SU-DHL-6 (cell line): ENCODE results near the gene AMDHD2.

Source experiments
- H2AFZ ChIP-seq: fragments of 200-600 bp; sonication (generic); 2 replicates; pipeline ENCODE4 v1.6.1; 2014; ENCODE audit warnings: low read depth, mild to moderate bottlenecking, moderate library complexity, mixed read lengths, antibody characterized with exemption, low read length; ENCODE audit not compliant: severe bottlenecking
- H3F3A ChIP-seq: fragments of 200-600 bp; shearing (Covaris generic); 2 replicates; pipeline ENCODE4 v1.6.0; 2016; ENCODE audit warnings: antibody characterized with exemption, mild to moderate bottlenecking; ENCODE audit not compliant: insufficient read depth
- H3K27ac ChIP-seq: fragments of 200-600 bp; sonication (generic); 2 replicates; pipeline ENCODE4 v1.5.1; 2016; ENCODE audit warnings: low read depth, mild to moderate bottlenecking, low read length, moderate library complexity, mixed read lengths
- H3K27me3 ChIP-seq: fragments of 200-600 bp; sonication (generic), shearing (Covaris generic); 2 replicates; pipeline ENCODE4 v1.6.0; 2014; ENCODE audit warnings: mild to moderate bottlenecking, low read length
- H3K36me3 ChIP-seq: fragments of 200-600 bp; sonication (generic); 2 replicates; pipeline ENCODE4 v1.6.1; 2014; ENCODE audit warnings: mild to moderate bottlenecking, low read length, mixed read lengths
- H3K4me2 ChIP-seq: fragments of 300-600, 200-600 bp; shearing (Covaris generic), sonication (generic); 2 replicates; pipeline ENCODE4 v1.6.0; 2014; ENCODE audit warnings: low read length, low read depth, mild to moderate bottlenecking; ENCODE audit not compliant: poor library complexity, severe bottlenecking
- H3K4me3 ChIP-seq: fragments of 200-600 bp; sonication (generic); 2 replicates; pipeline ENCODE4 v1.5.1; 2014; ENCODE audit warnings: antibody characterized with exemption, low read length, mild to moderate bottlenecking, mixed read lengths; ENCODE audit not compliant: insufficient read depth, poor library complexity, severe bottlenecking
- H3K79me2 ChIP-seq: fragments of 200-600 bp; sonication (generic); 2 replicates; pipeline ENCODE4 v1.6.1; 2014; ENCODE audit warnings: mild to moderate bottlenecking, low read length, moderate library complexity; ENCODE audit not compliant: insufficient read depth
- H3K9ac ChIP-seq: fragments of 200-600 bp; sonication (generic); 2 replicates; pipeline ENCODE4 v1.7.0; 2014; ENCODE audit warnings: mild to moderate bottlenecking, low read length
- H3K9me2 ChIP-seq: fragments of 200-600 bp; sonication (generic); replicated peaks from 2 replicates; pipeline ENCODE4 v1.6.1; 2014; ENCODE audit warnings: low read length; ENCODE audit not compliant: insufficient read depth
- H3K9me3 ChIP-seq: fragments of 200-600 bp; sonication (generic); 2 replicates; pipeline ENCODE4 v1.6.1; 2014; ENCODE audit warnings: low read length, mixed read lengths; ENCODE audit not compliant: insufficient read depth
- H4K20me1 ChIP-seq: fragments of 200-600 bp; sonication (generic); 2 replicates; pipeline ENCODE4 v1.6.1; 2014; ENCODE audit warnings: low read depth, mild to moderate bottlenecking, antibody characterized with exemption, low read length, moderate library complexity, mixed read lengths
- CTCF ChIP-seq: fragments of 200-600 bp; sonication (generic); IDR thresholded peaks from one replicate; pipeline ENCODE4 v1.5.1; 2017; ENCODE audit warnings: antibody characterized with exemption, mild to moderate bottlenecking, low read length, moderate library complexity; ENCODE audit not compliant: insufficient read depth, poor library complexity, severe bottlenecking
- EZH2phosphoT487 ChIP-seq: fragments of 200-600 bp; sonication (generic), shearing (Covaris generic); conservative IDR thresholded peaks from 2 replicates; pipeline ENCODE4 v1.6.1; 2018; ENCODE audit warnings: mild to moderate bottlenecking, antibody characterized with exemption, low read length, moderate library complexity, mixed read lengths

The AMDHD2 gene

DNA sequence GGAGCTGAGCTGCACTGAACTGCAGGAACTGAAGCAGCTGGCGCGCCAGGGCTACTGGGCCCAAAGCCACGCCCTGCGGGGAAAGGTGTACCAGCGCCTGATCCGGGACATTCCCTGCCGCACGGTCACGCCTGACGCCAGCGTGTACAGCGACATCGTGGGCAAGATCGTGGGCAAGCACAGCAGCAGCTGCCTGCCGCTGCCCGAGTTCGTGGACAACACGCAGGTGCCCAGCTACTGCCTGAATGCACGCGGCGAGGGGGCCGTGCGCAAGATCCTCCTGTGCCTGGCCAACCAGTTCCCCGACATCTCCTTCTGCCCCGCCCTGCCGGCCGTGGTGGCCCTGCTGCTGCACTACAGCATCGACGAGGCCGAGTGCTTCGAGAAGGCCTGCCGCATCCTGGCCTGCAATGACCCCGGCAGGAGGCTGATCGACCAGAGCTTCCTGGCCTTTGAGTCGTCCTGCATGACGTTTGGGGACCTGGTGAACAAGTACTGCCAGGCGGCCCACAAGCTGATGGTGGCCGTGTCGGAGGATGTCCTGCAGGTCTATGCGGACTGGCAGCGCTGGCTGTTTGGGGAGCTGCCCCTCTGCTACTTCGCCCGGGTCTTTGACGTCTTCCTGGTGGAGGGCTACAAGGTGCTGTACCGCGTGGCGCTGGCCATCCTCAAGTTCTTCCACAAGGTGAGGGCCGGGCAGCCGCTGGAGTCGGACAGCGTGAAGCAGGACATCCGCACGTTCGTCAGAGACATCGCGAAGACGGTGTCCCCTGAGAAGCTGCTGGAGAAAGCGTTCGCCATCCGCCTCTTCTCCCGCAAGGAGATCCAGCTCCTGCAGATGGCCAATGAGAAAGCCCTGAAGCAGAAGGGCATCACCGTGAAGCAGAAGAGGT lies 23.7 kb upstream of the AMDHD2 start:
- Histone ChIP-seq H3F3A (no peaks in the 10 kb centered on the region), H4K20me1 (no peaks in the 10 kb centered on the region), H3K36me3 (no peaks in the 10 kb centered on the region), H3K9ac (no peak overlapping the region), H3K9me3 (no peaks in the 10 kb centered on the region), H3K4me3 (no peak overlapping the region), H3K4me2 (no peak overlapping the region), H3K27ac (no peak overlapping the region), H3K79me2 (no peaks in the 10 kb centered on the region), H2AFZ (no peak overlapping the region), H3K9me2 (no peaks in the 10 kb centered on the region), H3K27me3 (no peaks in the 10 kb centered on the region)
- no peak for TF ChIP-seq CTCF
- no peak for TF ChIP-seq EZH2phosphoT487

- Histone ChIP-seq H3K27ac (no peak overlapping the region), H3K9me3 (no peaks in the 10 kb centered on the region), H3F3A (no peaks in the 10 kb centered on the region), H3K9me2 (no peaks in the 10 kb centered on the region), H3K79me2 (no peaks in the 10 kb centered on the region), H3K27me3 (no peaks in the 10 kb centered on the region), H3K36me3 (no peaks in the 10 kb centered on the region), H2AFZ (no peak overlapping the region), H3K4me3 (no peak overlapping the region), H3K4me2 (no peak overlapping the region), H3K9ac (no peak overlapping the region), H4K20me1 (no peaks in the 10 kb centered on the region)
- TF ChIP-seq CTCF, result no peak
These were observed 23.0 kb upstream of the AMDHD2 start for GRCh38 chr16:2497116-2497630.

GRCh38 chr16:2497695-2498484 lies 22.3 kb upstream of the AMDHD2 start:
- H3K27me3 ChIP-seq, result no peaks in the 10 kb centered on the region
- no peaks in the 10 kb centered on the region for H3K9me2 ChIP-seq

More at GRCh38 chr16:2497695-2498484, 22.3 kb upstream of the AMDHD2 start:
- Histone ChIP-seq H3K36me3 (no peaks in the 10 kb centered on the region), H2AFZ (no peak overlapping the region), H3K9ac (no peak overlapping the region), H3F3A (no peaks in the 10 kb centered on the region), H3K4me2 (no peak overlapping the region), H3K9me3 (no peaks in the 10 kb centered on the region), H4K20me1 (no peaks in the 10 kb centered on the region), H3K27ac (no peak overlapping the region), H3K79me2 (no peaks in the 10 kb centered on the region), H3K4me3 (no peak overlapping the region)
- no peak for TF ChIP-seq CTCF
- TF ChIP-seq EZH2phosphoT487, result no peak
